ENCODE results near the gene TTF2. TPM values are rescaled to one million over a fixed set of nuclear protein-coding genes. Genes with fewer than 3 reads are reported as not detected.
"Not testable (repeated sequence)": the region's sequence is repeated elsewhere in the genome, so short reads cannot be mapped to it uniquely, and the experiment has no call there.

TTF2 gene
- total and polyA plus RNA-seq, 2 experiments from 2014 or later: 84.7 to 85.4 TPM

DNA sequence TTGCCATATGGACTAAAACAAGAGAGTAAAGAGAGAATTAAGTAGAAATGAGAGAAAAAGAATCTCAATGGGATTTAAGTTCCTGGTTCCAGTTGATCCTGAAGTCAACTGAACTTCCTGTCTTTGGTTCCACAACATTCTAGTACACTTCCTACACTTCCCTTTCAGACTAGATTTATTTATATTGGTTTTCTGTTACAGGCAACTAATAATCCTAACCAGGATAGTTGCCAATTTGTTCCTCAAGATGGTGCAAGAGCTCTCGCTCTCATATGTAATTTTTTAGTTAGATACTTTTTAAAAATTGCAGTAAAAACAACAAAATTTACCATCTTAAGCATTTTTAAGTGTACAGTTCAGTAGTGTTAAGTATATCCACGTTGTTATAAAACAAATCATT is 90.2 kb downstream of the TTF2 start:
- ATAC-seq (no peak), DNase-seq (ENCODE audit: low spot score) (no peak)
- H2AFZ ChIP-seq: no peak overlapping the region
- Mint-ChIP-seq H3K27ac (no peak overlapping the region), H3K36me3 (ENCODE audit: low read depth) (no peaks in the 10 kb centered on the region; the same call in 2 of the 3 replicates), H3K4me3 (no peak overlapping the region), H3K9me3 (peaks cover 11% of the 10 kb centered on the region; the same call in 2 of the 3 replicates), H3K4me1 (peaks cover 17% of the 10 kb centered on the region), H3K27me3 (ENCODE audit: insufficient read depth, low read depth, poor library complexity) (no peaks in the 10 kb centered on the region)
- no peaks in the 10 kb centered on the region for H3K27me3 ChIP-seq (ENCODE audit: insufficient read depth)
- peaks cover 10% of the 10 kb centered on the region; the same call in 1 of the 2 replicates for H3K4me1 ChIP-seq (ENCODE audit: insufficient read depth)
- no peak overlapping the region for H3K4me3 ChIP-seq
- TF ChIP-seq, protein P1, sequence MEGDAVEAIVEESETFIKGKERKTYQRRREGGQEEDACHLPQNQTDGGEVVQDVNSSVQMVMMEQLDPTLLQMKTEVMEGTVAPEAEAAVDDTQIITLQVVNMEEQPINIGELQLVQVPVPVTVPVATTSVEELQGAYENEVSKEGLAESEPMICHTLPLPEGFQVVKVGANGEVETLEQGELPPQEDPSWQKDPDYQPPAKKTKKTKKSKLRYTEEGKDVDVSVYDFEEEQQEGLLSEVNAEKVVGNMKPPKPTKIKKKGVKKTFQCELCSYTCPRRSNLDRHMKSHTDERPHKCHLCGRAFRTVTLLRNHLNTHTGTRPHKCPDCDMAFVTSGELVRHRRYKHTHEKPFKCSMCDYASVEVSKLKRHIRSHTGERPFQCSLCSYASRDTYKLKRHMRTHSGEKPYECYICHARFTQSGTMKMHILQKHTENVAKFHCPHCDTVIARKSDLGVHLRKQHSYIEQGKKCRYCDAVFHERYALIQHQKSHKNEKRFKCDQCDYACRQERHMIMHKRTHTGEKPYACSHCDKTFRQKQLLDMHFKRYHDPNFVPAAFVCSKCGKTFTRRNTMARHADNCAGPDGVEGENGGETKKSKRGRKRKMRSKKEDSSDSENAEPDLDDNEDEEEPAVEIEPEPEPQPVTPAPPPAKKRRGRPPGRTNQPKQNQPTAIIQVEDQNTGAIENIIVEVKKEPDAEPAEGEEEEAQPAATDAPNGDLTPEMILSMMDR (conservative IDR thresholded peaks at IDR 0.05; ENCODE audit: low read depth in 2 of 2): peak in 1 of 2 experiments; percentile 31; a peak in 2 of 4 replicates
- TF ChIP-seq REST (IDR thresholded peaks at IDR 0.05; ENCODE audit: unreplicated experiment): no peak
- TF ChIP-seq NANOG (IDR thresholded peaks at IDR 0.05; ENCODE audit: borderline replicate concordance): no peak
- TF ChIP-seq STAT1 (IDR thresholded peaks at IDR 0.05; ENCODE audit: unreplicated experiment): no peak
- TF ChIP-seq EZH2phosphoT487 (IDR thresholded peaks at IDR 0.05; ENCODE audit: unreplicated experiment): no peak
- no peak for TF ChIP-seq JUNB (IDR thresholded peaks at IDR 0.05; ENCODE audit: unreplicated experiment)
- no peaks in the 10 kb centered on the region for H3F3A ChIP-seq (replicated peaks; ENCODE audit: low read depth)
- no peak overlapping the region for H3K27ac ChIP-seq (ENCODE audit: low read depth)
- H3K79me2 ChIP-seq (replicated peaks; ENCODE audit: insufficient read depth): no peaks in the 10 kb centered on the region
- 0 out of 2 replicates have a peak, but pooled peaks cover 3% of the 10 kb centered on the region for H3K9me2 ChIP-seq (ENCODE audit: insufficient read depth)
- no peaks in the 10 kb centered on the region for H3K36me3 ChIP-seq (ENCODE audit: insufficient read depth)
- H4K20me1 ChIP-seq (replicated peaks; ENCODE audit: insufficient read depth): no peaks in the 10 kb centered on the region
- no peak overlapping the region for H3K4me2 ChIP-seq

DNA sequence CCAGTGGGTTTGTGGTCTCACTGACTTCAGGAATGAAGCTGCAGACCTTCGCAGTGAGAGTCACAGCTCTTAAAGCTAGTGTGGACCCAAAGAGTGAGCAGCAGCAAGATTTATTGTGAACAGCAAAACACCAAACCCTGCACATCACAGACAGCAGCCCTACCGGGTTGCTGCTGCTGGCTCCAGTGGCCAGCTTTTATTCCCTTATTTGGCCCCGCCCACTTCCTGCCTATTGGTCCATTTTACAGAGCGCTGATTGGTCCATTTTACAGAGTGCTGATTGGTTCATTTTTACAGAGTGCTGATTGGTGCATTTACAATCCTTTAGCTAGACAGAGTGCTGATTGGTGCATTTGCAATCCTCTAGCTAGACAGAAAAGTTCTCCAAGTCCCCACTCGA is 91.2 kb downstream of the TTF2 start:
- not testable (repeated sequence) for H3K4me2 ChIP-seq; H3K27ac ChIP-seq (ENCODE audit: low read depth); H3K27me3 ChIP-seq (ENCODE audit: insufficient read depth); H3K4me3 Mint-ChIP-seq; H3K27ac Mint-ChIP-seq; H3K36me3 Mint-ChIP-seq (ENCODE audit: low read depth); DNase-seq (ENCODE audit: low spot score); H3K4me3 ChIP-seq; H3K4me1 ChIP-seq (ENCODE audit: insufficient read depth); ATAC-seq; H3K27me3 Mint-ChIP-seq (ENCODE audit: insufficient read depth, low read depth, poor library complexity); H3K9me2 ChIP-seq (ENCODE audit: insufficient read depth); H4K20me1 ChIP-seq (replicated peaks; ENCODE audit: insufficient read depth); H3K79me2 ChIP-seq (replicated peaks; ENCODE audit: insufficient read depth); H3K36me3 ChIP-seq (ENCODE audit: insufficient read depth); H2AFZ ChIP-seq; H3F3A ChIP-seq (replicated peaks; ENCODE audit: low read depth)
- Mint-ChIP-seq H3K4me1 (peaks cover 15% of the 10 kb centered on the region), H3K9me3 (peaks cover 11% of the 10 kb centered on the region; the same call in 2 of the 3 replicates)

MicroRNAs encoded within 50 kb of the gene (microRNA counts, 767-probe panel; counts per million panel counts)
- microRNA hsa-miR-942: not detected

Small RNAs within 50 kb of the gene (microRNA-seq; reads per million reads assigned to microRNA genes)
- 36.1 reads per million, percentile 50 among the genes with 10 or more reads in this experiment for gene MIR942

Small RNAs within 50 kb of the gene (small RNA-seq; reads per million reads assigned to genes)
- 0.95 reads per million, percentile 59 among the genes with 10 or more reads in this experiment for gene MIR942 (ENCODE audit: low replicate concordance)

Other genes starting within 250 kb of the TTF2 start
- 21.8 and 32.7 TPM in 2 replicates for gene PTGFRN, start 150.4 kb upstream of the TTF2 start, total RNA-seq (2014; rRNA removed; shearing (Covaris generic))
- 17.4 and 30.0 TPM in 2 replicates for gene PTGFRN, start 150.4 kb upstream of the TTF2 start, polyA plus RNA-seq (2016; fragmentation: Nextera tagmentation; extraction: Ambion mirVana)
- 0.74 and 1.2 TPM in 2 replicates for gene CD101, start 58.6 kb upstream of the TTF2 start, total RNA-seq (2014; rRNA removed; shearing (Covaris generic))
- gene CD101, start 58.6 kb upstream of the TTF2 start, polyA plus RNA-seq (2016; fragmentation: Nextera tagmentation; extraction: Ambion mirVana): 0.35 and 1.3 TPM in 2 replicates
- gene TRIM45, start 61.4 kb downstream of the TTF2 start, total RNA-seq (2014; rRNA removed; shearing (Covaris generic)): 11.6 and 15.0 TPM in 2 replicates
- gene TRIM45, start 61.4 kb downstream of the TTF2 start, polyA plus RNA-seq (2016; fragmentation: Nextera tagmentation; extraction: Ambion mirVana): 7.9 and 8.8 TPM in 2 replicates
- gene VTCN1, start 150.6 kb downstream of the TTF2 start, total RNA-seq (2014; rRNA removed; shearing (Covaris generic)): not detected in 2 replicates
- gene VTCN1, start 150.6 kb downstream of the TTF2 start, polyA plus RNA-seq (2016; fragmentation: Nextera tagmentation; extraction: Ambion mirVana): not detected in 2 replicates